HG03135 (cell line): Measurements from ENCODE around the gene RAMP3.

Source experiments
- ATAC-seq: cut with Tn5 transposase; IDR thresholded peaks from one replicate; pipeline ENCODE4 v1.9.1; 2021; ENCODE audit warnings: mild to moderate bottlenecking, moderate library complexity; ENCODE audit not compliant: unreplicated experiment

Gene RAMP3

GRCh38 chr7:45178241-45179225, 20.9 kb downstream of the RAMP3 start:
- no peak for ATAC-seq

- no peak for ATAC-seq
Measured at GRCh38 chr7:45179666-45180065, 22.1 kb downstream of the RAMP3 start.

- ATAC-seq, result no peak
Measured at GRCh38 chr7:45180084-45180986, 22.7 kb downstream of the RAMP3 start.

- ATAC-seq, result no peak
Measured at GRCh38 chr7:45181286-45181960, 23.8 kb downstream of the RAMP3 start.

DNA sequence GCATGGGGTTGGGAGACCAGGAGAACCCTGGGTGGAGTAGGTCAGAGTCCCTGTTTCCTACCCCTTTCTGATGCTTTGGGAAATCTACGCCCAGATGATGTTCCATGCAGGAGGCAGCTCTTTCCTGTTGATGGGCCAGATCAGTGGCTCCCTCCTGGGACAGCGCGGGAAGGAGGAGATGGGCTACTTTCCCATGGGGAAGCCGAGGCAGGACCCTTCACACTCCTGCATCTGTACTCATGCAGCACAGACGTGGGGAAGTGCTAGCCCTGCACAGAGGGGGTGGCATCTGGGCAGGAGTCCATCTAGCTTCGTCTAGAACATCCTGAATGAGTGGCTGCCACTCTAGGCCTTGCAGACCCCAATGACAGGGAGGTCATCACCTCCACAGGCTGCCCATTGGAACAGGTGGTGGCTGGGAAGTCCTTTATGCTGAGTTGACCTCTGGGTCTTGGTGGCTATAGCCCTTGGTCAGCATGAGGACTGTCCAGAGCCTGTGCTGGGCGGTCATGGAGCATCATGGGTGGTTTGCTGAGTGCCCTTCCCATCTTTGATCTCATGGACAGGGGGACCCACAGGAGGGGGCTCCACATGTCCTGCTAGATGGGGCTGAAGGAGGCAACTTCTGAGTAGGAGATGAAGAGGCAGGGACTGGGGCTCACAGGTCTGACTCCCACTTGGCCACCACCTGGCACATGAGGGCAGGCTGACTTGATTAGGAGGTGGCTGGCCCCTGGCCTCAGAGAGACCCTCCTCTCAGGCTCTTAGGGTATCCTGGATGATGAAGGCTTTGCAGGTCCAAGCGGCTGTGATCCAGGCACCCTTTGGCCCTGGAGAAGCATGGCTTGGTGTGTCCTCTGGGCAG, 24.6 kb downstream of the RAMP3 start:
- ATAC-seq, result no peak

- ATAC-seq, result no peak
Measured at GRCh38 chr7:45182856-45183710, 25.5 kb downstream of the RAMP3 start.

DNA sequence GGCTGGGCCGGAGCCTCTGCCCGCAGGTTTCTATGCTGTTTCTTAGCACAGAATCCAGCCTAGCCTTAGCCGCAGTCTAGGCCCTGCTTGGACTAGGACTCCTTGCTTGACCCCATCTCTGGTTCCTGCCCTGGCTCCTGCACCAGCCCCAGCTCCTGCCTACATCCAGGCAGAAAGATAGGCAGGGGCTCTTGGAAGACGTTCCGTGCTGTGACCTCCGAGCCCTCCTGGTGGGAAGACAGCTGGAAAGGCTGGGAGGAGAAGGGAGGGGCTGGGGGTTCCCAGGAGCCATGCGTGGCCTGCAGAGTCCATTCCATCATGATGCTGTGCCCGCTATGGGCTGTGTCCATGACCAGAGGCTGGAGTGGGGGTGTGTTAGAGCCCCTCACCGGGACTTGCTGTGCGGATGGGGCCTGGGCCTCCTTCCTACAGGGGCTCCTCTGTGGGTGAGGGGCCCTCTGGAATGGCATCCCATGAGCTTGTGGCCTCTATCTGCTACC, 26.2 kb downstream of the RAMP3 start:
- ATAC-seq, result no peak

DNA sequence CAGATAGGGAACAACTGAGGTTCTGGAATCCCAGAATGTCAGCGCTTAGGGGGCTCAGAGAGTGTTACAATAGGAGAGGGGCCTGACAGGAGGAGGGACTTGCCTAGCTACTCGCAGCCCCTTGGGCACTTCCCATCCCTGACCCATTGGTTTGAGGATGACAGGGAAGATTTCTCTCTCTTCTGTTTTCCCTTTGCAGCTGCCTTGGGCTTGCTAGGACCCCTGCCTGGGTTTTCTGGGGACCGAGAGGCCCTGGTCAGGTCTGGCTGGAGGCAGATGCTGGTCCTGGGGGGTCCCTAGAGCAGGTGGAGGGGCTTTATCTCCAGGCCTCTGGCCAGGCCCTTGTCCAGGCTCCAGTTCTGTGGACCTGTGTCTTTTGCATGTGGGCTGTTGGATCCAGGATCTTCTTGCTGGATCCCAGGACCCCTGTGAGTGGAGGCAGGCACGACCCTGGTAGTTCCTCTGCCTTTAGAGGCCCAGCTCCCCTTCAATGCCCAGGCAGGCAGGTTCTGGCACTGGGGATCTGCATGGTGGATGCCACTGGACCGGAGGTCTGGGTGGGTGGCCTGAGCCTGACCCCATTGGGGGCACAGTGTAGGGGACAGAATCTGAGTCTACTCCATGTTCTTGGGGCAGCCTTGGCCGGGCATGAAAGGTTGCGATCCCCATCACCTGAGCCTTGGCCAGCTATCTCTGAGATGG, 26.9 kb downstream of the RAMP3 start:
- no peak for ATAC-seq

GRCh38 chr7:45185028-45185863, 27.7 kb downstream of the RAMP3 start:
- no peak for ATAC-seq

DNA sequence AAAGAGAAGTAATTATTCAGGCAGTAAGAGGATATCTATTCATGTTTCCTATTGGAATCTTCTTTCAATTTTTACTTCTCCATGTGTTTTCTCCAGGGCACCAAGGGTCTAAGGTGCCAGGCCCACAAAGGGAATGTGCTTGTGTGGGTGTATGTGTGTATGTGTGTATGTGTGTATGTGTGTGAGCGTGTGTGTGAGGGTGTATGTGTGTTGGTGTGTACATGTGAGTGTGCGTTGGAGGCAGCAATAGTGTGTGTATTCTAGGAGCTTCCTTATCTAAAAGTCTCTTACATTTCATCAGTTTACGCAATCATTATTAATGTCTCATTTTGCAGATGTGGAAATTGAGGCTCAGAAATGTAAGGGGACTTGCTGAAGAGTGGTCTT, 28.3 kb downstream of the RAMP3 start:
- no peak for ATAC-seq

GRCh38 chr7:45186261-45186813, 28.7 kb downstream of the RAMP3 start:
- no peak for ATAC-seq

- ATAC-seq, result no peak
Measured at GRCh38 chr7:45187089-45187945, 29.7 kb downstream of the RAMP3 start.

- ATAC-seq, result no peak
Measured at GRCh38 chr7:45187946-45188411, 30.4 kb downstream of the RAMP3 start.

GRCh38 chr7:45188736-45189135, 31.1 kb downstream of the RAMP3 start:
- no peak for ATAC-seq

GRCh38 chr7:45189151-45189970, 31.8 kb downstream of the RAMP3 start:
- no peak for ATAC-seq
